ENCODE measurements around the gene SMARCC1. TPM values are rescaled to one million over a fixed set of nuclear protein-coding genes. Genes with fewer than 3 reads are reported as not detected.
"Not testable (repeated sequence)": the region's sequence is repeated elsewhere in the genome, so short reads cannot be mapped to it uniquely, and the experiment has no call there.

The SMARCC1 gene
- total RNA-seq, 1 donor from 2014 or later: 53.9 TPM

GRCh38 chr3:47731061-47731460 is 50.6 kb downstream of the SMARCC1 start:
- Histone ChIP-seq H3K4me3 (no peak overlapping the region), H3K27me3 (ENCODE audit: low read depth) (no peaks in the 10 kb centered on the region), H3K27ac (no peak overlapping the region), H3K9me3 (no peaks in the 10 kb centered on the region), H3K4me1 (no peaks in the 10 kb centered on the region), H3K36me3 (peaks cover 94% of the 10 kb centered on the region)
- intact Hi-C loops (cut with DNase I): no loop called here
- TF ChIP-seq CTCF (IDR thresholded peaks at IDR 0.05): no peak
- ATAC-seq: no peak
- DNase-seq: no peak

DNA sequence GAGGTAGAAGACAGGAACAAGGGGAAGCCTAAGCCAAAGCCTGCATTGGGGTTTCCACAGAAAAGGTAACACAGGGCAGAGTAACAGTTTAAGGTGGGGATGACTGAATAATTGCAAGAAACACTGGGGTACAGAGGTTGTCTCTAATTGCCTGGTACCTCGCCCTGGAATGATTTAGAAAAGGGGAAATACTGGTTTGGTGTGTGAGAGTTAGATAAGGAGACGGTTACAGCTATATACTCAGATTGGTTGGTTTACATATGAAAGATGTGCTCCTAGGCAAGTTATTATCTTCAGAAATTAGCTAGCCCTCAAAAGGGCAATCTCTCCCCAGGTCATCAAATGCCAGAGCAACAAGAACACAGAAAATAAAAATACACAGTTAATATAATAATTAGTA is 58.8 kb downstream of the SMARCC1 start:
- H3K27ac ChIP-seq: no peak overlapping the region
- DNase-seq: no peak
- no peaks in the 10 kb centered on the region for H3K4me1 ChIP-seq
- no peaks in the 10 kb centered on the region for H3K27me3 ChIP-seq (ENCODE audit: low read depth)
- peaks cover 50% of the 10 kb centered on the region for H3K36me3 ChIP-seq
- intact Hi-C loops (cut with DNase I): no loop called here
- no peak for TF ChIP-seq CTCF (IDR thresholded peaks at IDR 0.05)
- no peak overlapping the region for H3K4me3 ChIP-seq
- no peaks in the 10 kb centered on the region for H3K9me3 ChIP-seq
- no peak for ATAC-seq

- ATAC-seq; H3K9me3 ChIP-seq; DNase-seq; H3K27me3 ChIP-seq (ENCODE audit: low read depth); H3K4me1 ChIP-seq; intact Hi-C loops (cut with DNase I); H3K4me3 ChIP-seq; H3K27ac ChIP-seq: not testable (repeated sequence)
- H3K36me3 ChIP-seq: peaks cover 54% of the 10 kb centered on the region
Observed at GRCh38 chr3:47717448-47717847, 64.2 kb downstream of the SMARCC1 start.

GRCh38 chr3:47716656-47717055 is 65.0 kb downstream of the SMARCC1 start:
- Histone ChIP-seq H3K4me1 (no peaks in the 10 kb centered on the region), H3K4me3 (no peak overlapping the region), H3K27me3 (ENCODE audit: low read depth) (no peaks in the 10 kb centered on the region), H3K9me3 (no peaks in the 10 kb centered on the region), H3K36me3 (peaks cover 62% of the 10 kb centered on the region), H3K27ac (no peak overlapping the region)
- DNase-seq (no peak), ATAC-seq (no peak)
- intact Hi-C loops (cut with DNase I): no loop called here
- TF ChIP-seq CTCF (IDR thresholded peaks at IDR 0.05): no peak

- H3K4me3 ChIP-seq: no peak overlapping the region
- H3K9me3 ChIP-seq: no peaks in the 10 kb centered on the region
- ATAC-seq (no peak), DNase-seq (no peak)
- no peak for TF ChIP-seq CTCF (IDR thresholded peaks at IDR 0.05)
- intact Hi-C loops (cut with DNase I): no loop called here
- H3K36me3 ChIP-seq: peaks cover 70% of the 10 kb centered on the region
- H3K27ac ChIP-seq: no peak overlapping the region
- no peaks in the 10 kb centered on the region for H3K27me3 ChIP-seq (ENCODE audit: low read depth)
- H3K4me1 ChIP-seq: no peaks in the 10 kb centered on the region
Observed at GRCh38 chr3:47715928-47716327, 65.8 kb downstream of the SMARCC1 start.

GRCh38 chr3:47714606-47715005 is 67.1 kb downstream of the SMARCC1 start:
- Histone ChIP-seq H3K9me3 (no peaks in the 10 kb centered on the region), H3K36me3 (peaks cover 75% of the 10 kb centered on the region), H3K27ac (no peak overlapping the region), H3K27me3 (ENCODE audit: low read depth) (no peaks in the 10 kb centered on the region), H3K4me1 (no peaks in the 10 kb centered on the region), H3K4me3 (no peak overlapping the region)
- no peak for TF ChIP-seq CTCF (IDR thresholded peaks at IDR 0.05)
- ATAC-seq: no peak
- no peak for DNase-seq
- intact Hi-C loops (cut with DNase I): no loop called here

Data from lower lobe of right lung (tissue), 2 donors.